GM18502 (cell line): Measurements from ENCODE around the gene KCNIP4.
"Not testable (repeated sequence)": the region's sequence is repeated elsewhere in the genome, so short reads cannot be mapped to it uniquely, and the experiment has no call there.

ENCODE experiments used
- ATAC-seq: cut with Tn5 transposase; IDR thresholded peaks from one replicate; pipeline ENCODE4 v1.9.1; 2021; ENCODE audit warnings: mild to moderate bottlenecking; ENCODE audit not compliant: unreplicated experiment, poor library complexity

KCNIP4 gene

GRCh38 chr4:21410372-21410771 lies 538.2 kb downstream of the KCNIP4 start:
- ATAC-seq: no peak

DNA sequence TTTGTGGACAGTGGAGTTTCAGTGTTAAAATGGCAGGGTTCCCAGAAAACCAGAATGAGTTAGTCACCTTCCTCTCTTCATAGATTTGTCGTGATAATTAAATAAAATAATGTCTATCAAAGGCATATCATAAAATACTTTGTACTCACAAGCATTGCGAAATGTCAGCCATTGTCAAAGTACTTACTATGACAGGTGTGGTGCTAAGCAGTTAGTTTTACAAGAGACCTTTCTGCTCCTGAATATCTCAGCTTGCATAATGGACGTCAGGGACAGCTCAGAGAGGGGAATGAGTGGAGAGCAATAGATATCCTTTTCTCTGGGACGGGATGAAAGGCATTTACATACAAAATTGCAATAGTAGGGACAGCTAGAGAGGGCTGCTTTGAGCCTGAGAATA lies 560.9 kb downstream of the KCNIP4 start:
- ATAC-seq: no peak

DNA sequence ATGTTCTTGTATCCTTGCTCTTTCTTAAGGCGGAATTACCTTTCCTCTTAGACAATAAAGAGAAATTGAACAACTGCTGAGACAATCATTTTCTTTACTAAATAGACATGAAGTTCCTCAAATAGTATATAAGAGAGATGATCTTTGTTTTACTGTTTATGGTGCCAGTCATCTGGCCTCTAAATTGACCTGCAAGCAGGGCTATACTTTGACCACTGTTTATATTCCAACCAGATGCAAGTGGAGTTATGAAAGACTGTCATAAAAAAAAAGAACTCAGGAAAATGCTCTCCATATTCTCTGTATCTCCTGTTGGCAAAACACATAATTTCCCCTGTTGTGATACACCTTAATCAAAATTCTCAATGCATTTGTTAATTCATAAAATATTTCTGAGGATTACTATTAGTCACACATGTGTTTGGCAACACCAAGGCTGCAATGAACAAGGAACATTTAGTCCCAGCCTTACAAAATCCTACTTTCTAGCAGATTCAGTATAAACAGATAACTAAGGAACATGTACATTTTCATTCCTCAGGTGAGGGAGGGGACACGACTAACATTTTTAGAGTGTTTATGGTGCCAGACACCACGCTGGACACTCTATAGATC lies 562.3 kb downstream of the KCNIP4 start:
- no peak for ATAC-seq

- ATAC-seq: no peak
Measured at GRCh38 chr4:21385706-21386105, 562.9 kb downstream of the KCNIP4 start.

GRCh38 chr4:21384609-21385008 lies 564.0 kb downstream of the KCNIP4 start:
- ATAC-seq: no peak

DNA sequence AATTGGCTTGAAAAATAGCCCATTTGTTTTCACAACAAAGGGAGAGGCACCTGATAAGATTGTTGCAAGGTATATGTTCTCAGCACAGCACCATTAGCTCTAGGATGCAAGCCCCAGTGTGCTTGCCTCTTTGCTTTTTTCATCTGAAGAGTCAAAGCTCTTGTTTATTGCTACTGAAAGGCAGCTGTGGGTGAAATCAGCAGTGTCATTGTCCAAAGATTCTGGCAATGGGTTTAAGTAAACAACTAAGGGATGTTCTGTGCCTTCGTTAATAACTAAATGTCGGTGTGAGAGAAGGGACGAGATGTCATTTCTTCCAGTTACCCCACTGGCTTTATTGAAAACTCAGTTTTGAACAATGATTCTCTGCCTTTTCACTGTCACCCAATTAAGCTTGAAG lies 567.7 kb downstream of the KCNIP4 start:
- ATAC-seq: no peak

GRCh38 chr4:21377046-21377445 lies 571.5 kb downstream of the KCNIP4 start:
- ATAC-seq: no peak

- no peak for ATAC-seq
Measured at GRCh38 chr4:21376176-21376575, 572.4 kb downstream of the KCNIP4 start.

GRCh38 chr4:21374641-21375368 lies 573.8 kb downstream of the KCNIP4 start:
- ATAC-seq: no peak

DNA sequence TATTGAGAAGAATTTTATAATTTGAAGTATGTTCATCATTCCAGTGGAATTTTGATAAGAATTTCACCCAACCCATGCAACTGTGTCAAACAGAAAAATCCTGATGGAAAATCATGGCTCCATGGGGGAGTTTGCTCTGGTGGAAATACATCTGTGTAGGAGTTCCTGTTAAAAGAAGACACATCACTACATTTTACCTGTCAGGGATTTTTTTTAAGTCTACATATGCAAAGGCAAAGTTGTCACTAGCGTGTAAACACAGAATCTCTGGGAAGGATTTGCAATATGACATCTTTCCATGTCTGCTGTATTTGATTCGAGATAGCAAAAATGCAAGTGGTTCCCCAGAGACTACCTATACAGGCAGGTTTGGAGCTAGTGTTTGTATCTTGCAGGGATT lies 581.0 kb downstream of the KCNIP4 start:
- no peak for ATAC-seq

GRCh38 chr4:21366840-21367239 lies 581.7 kb downstream of the KCNIP4 start:
- ATAC-seq: no peak

- ATAC-seq: no peak
Measured at GRCh38 chr4:21366312-21366711, 582.3 kb downstream of the KCNIP4 start.

DNA sequence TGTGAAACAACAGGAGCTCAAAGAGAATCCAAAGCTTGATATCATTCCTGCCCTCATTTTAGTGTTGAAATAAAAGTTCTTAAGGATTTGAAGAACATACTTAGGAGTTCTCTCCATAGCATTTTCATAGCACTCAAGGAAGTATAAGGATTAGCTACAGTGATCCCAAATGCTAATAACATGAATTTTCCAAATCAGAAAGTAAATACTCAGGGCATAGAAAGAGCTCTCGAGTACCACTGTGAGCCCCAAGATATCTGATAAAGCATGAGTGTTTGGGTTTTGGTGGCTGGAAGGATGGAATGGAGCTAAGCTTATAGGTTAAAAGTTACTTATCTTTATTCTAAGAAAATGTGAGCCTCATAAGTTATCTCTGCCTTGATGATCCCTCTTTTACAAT lies 584.9 kb downstream of the KCNIP4 start:
- no peak for ATAC-seq

GRCh38 chr4:21352354-21352753 lies 596.2 kb downstream of the KCNIP4 start:
- not testable (repeated sequence) for ATAC-seq

DNA sequence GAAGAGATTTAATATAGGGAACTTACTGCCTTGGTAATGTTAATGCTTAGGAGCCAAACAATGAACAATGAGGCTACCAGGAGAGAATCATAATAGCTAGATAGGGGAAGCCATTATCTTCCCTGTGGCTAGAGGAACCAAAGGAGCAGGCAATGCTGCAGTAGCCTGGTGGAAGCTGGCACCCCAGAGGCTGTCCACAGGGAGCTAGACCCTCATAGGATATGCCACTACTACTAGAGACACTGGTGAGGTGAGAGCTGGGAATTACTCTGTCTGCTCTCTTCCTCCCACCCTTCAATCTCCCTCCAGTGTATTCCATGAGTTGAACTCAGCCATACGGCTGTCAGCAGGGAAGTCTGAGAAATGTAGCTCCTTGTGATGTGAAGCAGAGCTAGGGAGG lies 601.4 kb downstream of the KCNIP4 start:
- ATAC-seq: no peak

GRCh38 chr4:21327976-21328700 lies 620.4 kb downstream of the KCNIP4 start:
- ATAC-seq: no peak

DNA sequence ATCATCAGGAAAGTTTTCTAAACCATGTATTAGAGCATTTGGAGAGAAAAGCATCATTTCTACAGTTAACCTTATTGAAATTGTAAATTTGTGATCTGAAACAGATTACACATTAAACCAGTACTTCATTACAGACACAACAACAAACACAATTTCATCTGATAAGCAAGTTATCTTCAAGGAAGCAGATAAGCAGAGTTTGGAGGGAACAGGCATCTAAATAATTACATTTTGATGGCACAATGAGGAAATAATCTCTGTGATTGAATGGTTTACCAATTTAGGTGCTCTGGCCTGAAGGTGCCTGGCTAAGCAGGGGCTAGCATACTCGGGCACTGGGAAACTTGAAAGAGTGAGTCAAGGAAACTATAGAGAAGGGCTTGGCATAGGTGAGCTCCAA lies 628.5 kb downstream of the KCNIP4 start:
- no peak for ATAC-seq

DNA sequence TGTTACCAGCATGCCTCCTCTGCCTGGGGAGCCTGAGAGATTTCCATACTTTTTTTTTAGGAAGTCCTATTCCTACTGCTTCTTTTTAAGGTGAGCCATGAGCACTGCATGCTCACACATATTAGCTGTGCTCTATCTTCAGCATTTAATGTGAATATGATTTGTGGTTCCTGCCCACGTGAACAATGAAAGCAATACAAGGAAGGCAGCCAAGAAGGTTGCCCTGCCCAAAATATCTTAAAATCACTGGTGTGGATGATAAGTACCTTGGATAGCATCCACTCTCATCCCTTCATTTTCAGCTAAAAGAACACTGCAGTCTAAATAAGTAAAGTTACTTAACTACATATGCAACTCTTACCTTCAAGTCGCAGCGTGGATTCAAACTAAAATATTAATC lies 640.9 kb downstream of the KCNIP4 start:
- ATAC-seq: no peak

- no peak for ATAC-seq
Measured at GRCh38 chr4:21304540-21304887, 644.1 kb downstream of the KCNIP4 start.

DNA sequence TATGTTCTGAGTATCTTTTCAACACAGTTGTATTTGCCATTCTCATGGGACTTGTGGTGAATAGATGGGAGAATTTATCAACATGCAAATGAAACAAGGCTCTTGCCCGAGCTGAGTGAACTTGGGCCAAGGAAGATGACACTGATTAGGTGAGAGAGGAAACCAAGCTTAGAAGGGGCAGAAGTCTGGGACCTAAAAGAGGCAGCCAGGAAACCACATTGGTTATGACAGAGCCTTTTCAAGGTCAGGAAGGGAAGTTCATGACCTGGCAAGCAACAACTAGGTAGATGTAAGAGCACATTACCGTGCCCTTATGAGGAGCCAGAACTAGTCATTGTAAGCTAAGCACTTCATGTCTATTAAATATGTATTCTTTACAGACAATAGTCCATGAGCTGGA lies 658.0 kb downstream of the KCNIP4 start:
- ATAC-seq: no peak

DNA sequence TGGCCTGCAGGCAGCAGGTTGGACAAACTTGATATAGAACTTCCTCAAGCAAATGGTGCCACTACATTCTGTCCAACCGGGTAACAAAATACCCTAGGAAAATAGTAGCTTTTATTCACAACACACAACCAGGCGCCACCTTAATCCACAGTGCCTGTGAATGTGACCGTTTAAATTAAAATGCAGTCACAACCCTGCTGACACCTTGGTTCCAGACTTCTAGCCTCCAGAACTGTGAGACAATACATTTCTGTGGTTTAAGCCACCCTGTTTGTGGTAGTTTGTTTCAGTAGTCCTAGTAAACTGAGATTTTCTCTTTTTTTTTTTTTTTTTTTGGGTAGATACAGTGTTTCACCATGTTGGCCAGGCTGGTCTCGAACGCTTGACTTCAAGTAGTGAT lies 672.5 kb downstream of the KCNIP4 start:
- no peak for ATAC-seq
